PC-3 (cell line): ENCODE data around the gene SEC14L3. TPM values are rescaled to one million over a fixed set of nuclear protein-coding genes. Genes with fewer than 3 reads are reported as not detected.

Source experiments
- ATAC-seq: fragments of 200-7000 bp; cut with Tn5 transposase; 2 replicates; pipeline ENCODE4 v1.9.1; 2020; ENCODE audit warnings: mild to moderate bottlenecking, moderate library complexity
- BruUV-seq: library from RNA; stranded (reverse); fragments of 400-500 nt; replicated peaks from 2 replicates; lab custom pipeline; 2021; lab: Mats Ljungman, UMichigan
- CTCF ChIA-PET: fragments of 300-600 bp; sonication (Branson Sonifier 250); formaldehyde crosslinking; loops from one replicate; lab custom pipeline; 2022; ENCODE audit warnings: antibody characterized with exemption; lab: Charles Lee
- POLR2A ChIA-PET: fragments of 300-600 bp; sonication (Branson Sonifier 250); formaldehyde crosslinking; loops from one replicate; lab custom pipeline; 2022; ENCODE audit warnings: antibody characterized with exemption; ENCODE audit not compliant: unreplicated experiment; lab: Charles Lee
- DNase-seq: peaks from one replicate; pipeline ENCODE4 v3.0.0-alpha.2; 2015
- H2AFZ ChIP-seq: fragments of 300-600 bp; sonication (generic); 2 replicates; pipeline ENCODE4 v1.6.0; 2016; ENCODE audit warnings: antibody characterized with exemption, low read length
- H3F3A ChIP-seq: fragments of 300-600 bp; sonication (generic); one replicate; pipeline ENCODE4 v1.6.0; 2017; ENCODE audit warnings: antibody characterized with exemption, low read length, control low read depth, mild to moderate bottlenecking; ENCODE audit not compliant: unreplicated experiment
- H3K27ac ChIP-seq: fragments of 300-600 bp; sonication (generic); 2 replicates; pipeline ENCODE4 v1.5.1; 2016; ENCODE audit warnings: mild to moderate bottlenecking, low read length
- H3K27me3 ChIP-seq: fragments of 300-600 bp; sonication (generic); 2 replicates; pipeline ENCODE4 v1.6.1; 2016; ENCODE audit warnings: low read length, mixed read lengths
- H3K36me3 ChIP-seq: fragments of 300-600 bp; sonication (generic); 2 replicates; pipeline ENCODE4 v1.6.1; 2016; ENCODE audit warnings: low read depth, mixed run types, low read length, mixed read lengths
- H3K4me1 ChIP-seq: fragments of 300-600 bp; sonication (generic); 2 replicates; pipeline ENCODE4 v1.5.1; 2016; ENCODE audit warnings: low read length; ENCODE audit not compliant: insufficient read depth
- H3K4me2 ChIP-seq: fragments of 300-600 bp; sonication (generic); 2 replicates; pipeline ENCODE4 v1.6.0; 2016; ENCODE audit warnings: low read length
- H3K4me3 ChIP-seq: fragments of 300-600 bp; sonication (generic); 2 replicates; pipeline ENCODE4 v1.5.1; 2016; ENCODE audit warnings: mild to moderate bottlenecking, low read length, mixed read lengths
- H3K79me2 ChIP-seq: fragments of 300-600 bp; sonication (generic); 2 replicates; pipeline ENCODE4 v1.6.1; 2017; ENCODE audit warnings: low read length, mixed read lengths
- H3K9ac ChIP-seq: fragments of 300-600 bp; sonication (generic); 2 replicates; pipeline ENCODE4 v1.6.0; 2016; ENCODE audit warnings: mild to moderate bottlenecking, low read length
- H3K9me2 ChIP-seq: fragments of 300-600 bp; sonication (generic); replicated peaks from 2 replicates; pipeline ENCODE4 v1.6.1; 2016; ENCODE audit warnings: mixed run types, low read length, mixed read lengths
- H3K9me3 ChIP-seq: fragments of 300-600 bp; sonication (generic); 2 replicates; pipeline ENCODE4 v1.6.1; 2016; ENCODE audit warnings: low read length, mixed read lengths
- H4K20me1 ChIP-seq: fragments of 300-600 bp; sonication (generic); 2 replicates; pipeline ENCODE4 v1.6.1; 2016; ENCODE audit warnings: low read length, mixed read lengths
- CTCF ChIP-seq: fragments of 300-600 bp; sonication (generic); conservative IDR thresholded peaks from 2 replicates; pipeline ENCODE4 v1.5.1; 2017; ENCODE audit warnings: antibody characterized with exemption, low read depth, mild to moderate bottlenecking, low read length
- EZH2 ChIP-seq: fragments of 300-600 bp; sonication (generic); IDR thresholded peaks from one replicate; pipeline ENCODE4 v1.6.1; 2017; ENCODE audit warnings: antibody characterized with exemption, mild to moderate bottlenecking, low read length; ENCODE audit not compliant: unreplicated experiment
- EZH2phosphoT487 ChIP-seq: fragments of 300-600 bp; sonication (generic); IDR thresholded peaks from 2 replicates; pipeline ENCODE4 v1.6.1; 2018; ENCODE audit warnings: mild to moderate bottlenecking, antibody characterized with exemption, low read length, borderline replicate concordance
- intact Hi-C: fragments of 100-400 bp; cut with micrococcal nuclease; formaldehyde crosslinking; loops from 2 replicates; pipeline ENCODE4 v1.9.0; 2023
- total RNA-seq: library from RNA; depleted of rRNA; stranded (reverse); fragments of >200 nt; gene quantifications from 2 replicates; pipeline ENCODE4 v1.2.3, GENCODE V29; 2014

SEC14L3 gene
- total RNA-seq, 1 experiment from 2014 or later: not detected

- Histone ChIP-seq H3K36me3 (no peaks in the 10 kb centered on the region; the same call in 1 of the 2 replicates), H3K27me3 (no peaks in the 10 kb centered on the region), H4K20me1 (no peaks in the 10 kb centered on the region), H3K9ac (no peak overlapping the region), H2AFZ (no peak overlapping the region), H3K79me2 (peaks cover 13% of the 10 kb centered on the region), H3F3A (no peaks in the 10 kb centered on the region), H3K27ac (no peak overlapping the region), H3K4me3 (no peak overlapping the region), H3K4me2 (no peak overlapping the region), H3K9me3 (no peaks in the 10 kb centered on the region), H3K9me2 (no peaks in the 10 kb centered on the region), H3K4me1 (peaks cover 11% of the 10 kb centered on the region)
- DNase-seq (no peak), ATAC-seq (no peak)
- ChIA-PET CTCF (no interaction called here), POLR2A (interaction anchor here (0.6 kb wide), 1 partner anchor 861 kb away, joined by 6 read pairs; no protein-coding TSS in a partner anchor)
- TF ChIP-seq EZH2 (no peak), CTCF (no peak), EZH2phosphoT487 (no peak)
- no TSS peak for BruUV-seq
- intact Hi-C loops: no loop called here
Observed at GRCh38 chr22:30429887-30430286, 41.9 kb downstream of the SEC14L3 start.

- no peak for DNase-seq
- Histone ChIP-seq H3K4me3 (no peak overlapping the region), H4K20me1 (no peaks in the 10 kb centered on the region), H2AFZ (no peak overlapping the region), H3K27me3 (no peaks in the 10 kb centered on the region), H3K4me1 (peaks cover 27% of the 10 kb centered on the region), H3K9me3 (no peaks in the 10 kb centered on the region), H3K79me2 (peaks cover 18% of the 10 kb centered on the region), H3K36me3 (no peaks in the 10 kb centered on the region; the same call in 1 of the 2 replicates), H3F3A (no peaks in the 10 kb centered on the region), H3K9me2 (no peaks in the 10 kb centered on the region), H3K4me2 (no peak overlapping the region), H3K27ac (no peak overlapping the region), H3K9ac (no peak overlapping the region)
- intact Hi-C loops: no loop called here
- TF ChIP-seq EZH2phosphoT487 (no peak), CTCF (no peak), EZH2 (no peak)
- POLR2A ChIA-PET: no interaction called here
- ATAC-seq: no peak
- no TSS peak for BruUV-seq
- CTCF ChIA-PET: no interaction called here
Observed at GRCh38 chr22:30427871-30428270, 43.9 kb downstream of the SEC14L3 start.
